H4 (cell line): ENCODE data around the gene CERS6. TPM values are rescaled to one million over a fixed set of nuclear protein-coding genes. Genes with fewer than 3 reads are reported as not detected.

Experiments
- DNase-seq: peaks from one replicate; pipeline ENCODE4 v3.0.0-alpha.2; 2015; ENCODE audit warnings: low spot score
- total RNA-seq: library from RNA; depleted of rRNA; stranded (reverse); fragments of >200 nt; shearing (Covaris generic); gene quantifications from 2 replicates; pipeline ENCODE4 v1.2.3, GENCODE V29; 2014

The CERS6 gene
- total RNA-seq, 1 experiment from 2014 or later = 18.8 TPM

DNA sequence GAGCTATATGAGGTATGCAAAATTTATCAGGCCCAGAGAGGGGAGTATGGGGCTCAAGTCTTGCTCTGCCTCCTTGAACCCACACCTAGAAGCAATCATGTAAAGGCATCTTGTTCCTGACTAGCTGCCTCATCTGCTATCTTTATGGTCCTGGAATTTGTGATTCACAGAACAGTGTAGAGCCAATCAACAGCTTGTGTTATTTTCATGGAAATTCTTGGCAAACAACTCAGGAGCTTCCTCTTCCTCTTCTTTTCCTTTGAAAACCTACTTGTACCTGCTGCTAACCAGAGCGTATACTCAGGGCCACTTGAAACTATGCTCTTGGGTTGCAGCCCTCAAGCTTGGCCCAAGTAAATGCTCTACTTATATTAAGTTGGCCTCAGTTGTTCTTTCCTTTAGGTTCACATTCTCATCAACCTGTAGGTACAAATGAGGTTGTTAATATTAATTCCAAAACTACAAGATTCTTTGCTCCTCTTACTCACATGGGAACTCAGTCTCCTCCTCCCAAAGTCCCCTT, 342.9 kb downstream of the CERS6 start:
- DNase-seq = no peak

DNA sequence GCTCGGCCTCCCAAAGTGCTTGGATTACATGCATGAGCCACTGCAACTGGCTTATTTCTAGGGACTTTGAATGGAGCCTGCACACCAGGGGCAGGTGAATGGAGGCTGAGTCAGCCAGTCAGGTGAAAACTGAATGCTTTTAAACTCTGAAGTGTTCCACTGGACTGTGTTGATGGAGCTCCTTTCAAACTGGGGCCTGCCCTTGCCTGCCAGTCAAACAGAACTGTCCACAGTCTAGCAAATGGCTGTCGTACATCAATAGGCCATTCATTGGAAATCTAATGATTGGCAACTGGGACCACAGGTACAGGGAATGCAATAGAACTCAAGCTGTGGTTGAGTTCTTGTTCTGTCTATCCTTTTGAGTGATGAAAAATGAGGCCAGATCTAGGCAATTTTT, 345.4 kb downstream of the CERS6 start:
- DNase-seq = no peak

DNA sequence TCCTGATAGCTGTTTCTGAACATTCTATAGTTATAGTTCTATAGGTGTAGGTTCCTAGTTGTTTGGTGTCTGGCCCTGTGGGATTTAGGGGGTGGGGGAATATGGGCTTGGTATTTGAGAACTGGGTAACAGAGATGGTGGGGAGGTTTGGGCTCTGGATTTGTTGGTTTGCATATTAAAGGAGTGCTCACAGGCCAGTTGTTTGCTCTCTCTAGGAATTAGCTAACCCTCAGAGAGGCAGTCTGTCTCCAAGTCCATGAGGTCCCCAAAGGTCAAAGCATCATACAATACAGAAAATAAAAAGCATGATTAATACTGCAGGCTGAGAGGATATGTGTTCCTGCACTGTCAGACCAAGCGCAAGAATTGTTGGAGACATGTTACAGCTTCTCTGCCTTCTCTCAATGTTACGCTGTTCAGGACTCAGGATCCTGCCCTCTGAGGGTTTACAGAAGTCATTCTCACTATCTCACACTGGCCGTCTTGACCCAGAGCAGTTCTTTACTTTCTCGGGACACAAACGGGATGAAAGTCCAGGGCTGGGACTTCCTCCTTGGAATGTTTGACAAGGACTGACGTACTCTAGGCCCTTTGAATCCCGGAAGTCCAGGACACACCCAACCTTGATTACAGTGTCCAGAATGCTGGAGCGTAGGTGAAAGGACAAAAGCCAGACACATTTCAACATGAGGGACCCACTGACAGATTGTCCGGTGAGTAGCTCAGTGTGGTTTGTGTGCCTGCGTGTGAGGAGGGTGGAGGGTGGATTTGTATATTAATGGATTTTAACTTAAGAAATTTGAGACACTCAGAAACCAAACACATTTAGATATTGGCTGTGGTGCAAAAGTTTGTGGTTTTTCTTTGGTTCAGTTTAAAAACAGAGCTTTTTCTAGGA, 346.1 kb downstream of the CERS6 start, which contains the start of gene NOSTRIN:
Gene NOSTRIN, plus strand, starts transcription at position 677 of the 898 bp plus-strand sequence. Its CDS starts 10 bp downstream, at position 687.
- peak; percentile 81 for DNase-seq

DNA sequence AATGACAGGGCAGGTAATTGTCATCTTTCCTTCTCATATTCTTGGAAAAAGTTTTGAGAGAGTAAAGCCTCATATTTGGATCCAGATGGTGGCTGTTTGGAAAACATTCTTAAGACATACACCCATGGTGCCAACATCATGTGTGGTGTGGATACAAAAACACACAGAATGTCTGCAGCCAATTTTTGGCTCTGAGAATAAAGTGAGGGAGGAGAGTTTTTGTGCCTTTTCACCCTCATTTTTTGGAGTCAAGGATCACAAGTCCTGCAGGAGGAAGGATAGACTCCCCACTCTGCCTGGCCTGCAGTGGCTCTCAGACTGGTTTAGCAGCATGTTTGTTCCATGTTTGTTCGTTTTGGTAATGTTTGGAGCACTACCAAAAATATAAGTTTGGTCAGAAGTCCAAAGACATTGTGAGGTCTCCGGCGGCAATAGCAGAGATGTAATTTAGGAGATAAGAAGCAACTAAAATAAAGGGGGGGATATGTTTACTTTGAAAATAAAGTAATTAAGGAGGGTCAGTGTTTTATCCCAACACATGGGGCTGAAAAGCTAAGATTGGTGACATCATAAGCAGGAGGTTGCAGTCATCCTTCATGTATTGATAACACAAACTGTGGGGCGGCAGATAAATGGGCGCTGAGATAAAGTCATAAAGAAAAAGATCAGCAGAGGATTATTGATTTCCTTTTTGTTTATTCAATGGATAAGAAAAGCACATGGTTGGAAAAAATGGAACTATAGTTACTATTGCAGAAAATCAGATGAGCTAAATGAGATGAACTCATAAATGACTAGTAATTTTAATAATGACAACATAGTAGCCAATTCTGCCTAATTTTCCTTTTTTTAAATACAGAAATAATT, 347.0 kb downstream of the CERS6 start:
- no peak for DNase-seq

DNA sequence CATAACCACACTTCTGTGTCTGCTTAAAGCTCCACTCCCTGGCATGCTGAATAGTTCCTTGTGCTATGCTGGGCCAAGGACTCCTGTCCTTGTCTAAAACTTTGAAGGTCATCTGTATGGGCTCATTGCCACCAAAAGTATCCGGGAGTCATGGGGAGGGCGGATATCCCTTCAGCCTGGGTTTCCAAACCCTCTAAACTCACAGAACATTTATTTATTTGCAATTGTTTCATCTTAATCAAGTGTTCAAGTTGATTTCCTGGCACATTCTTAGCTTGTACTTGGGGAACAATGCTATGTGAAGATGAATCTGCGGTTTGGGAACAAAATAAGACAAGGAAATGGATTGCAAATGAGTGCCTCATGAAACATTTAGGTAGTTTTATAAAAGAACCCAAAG, 348.1 kb downstream of the CERS6 start:
- no peak for DNase-seq

DNA sequence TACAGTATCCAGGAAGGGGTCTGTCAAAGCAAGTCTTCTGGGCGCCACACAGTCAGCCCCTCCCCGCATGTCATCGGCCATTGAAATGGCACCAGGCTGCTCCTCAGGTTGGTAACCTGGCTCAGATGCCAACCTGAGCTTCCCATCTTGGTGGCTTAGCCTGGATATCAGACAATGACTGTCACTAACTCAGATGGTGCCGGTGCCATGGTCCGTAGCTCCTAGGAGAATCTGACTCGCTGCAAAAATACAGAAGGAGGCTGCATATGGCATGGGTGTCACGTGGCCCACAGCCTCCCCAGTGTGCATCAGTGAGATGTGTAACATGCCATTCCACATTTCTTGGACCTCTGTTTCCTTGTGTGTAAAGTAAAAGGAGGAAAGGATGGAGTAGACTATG, 349.5 kb downstream of the CERS6 start:
- DNase-seq = no peak

DNA sequence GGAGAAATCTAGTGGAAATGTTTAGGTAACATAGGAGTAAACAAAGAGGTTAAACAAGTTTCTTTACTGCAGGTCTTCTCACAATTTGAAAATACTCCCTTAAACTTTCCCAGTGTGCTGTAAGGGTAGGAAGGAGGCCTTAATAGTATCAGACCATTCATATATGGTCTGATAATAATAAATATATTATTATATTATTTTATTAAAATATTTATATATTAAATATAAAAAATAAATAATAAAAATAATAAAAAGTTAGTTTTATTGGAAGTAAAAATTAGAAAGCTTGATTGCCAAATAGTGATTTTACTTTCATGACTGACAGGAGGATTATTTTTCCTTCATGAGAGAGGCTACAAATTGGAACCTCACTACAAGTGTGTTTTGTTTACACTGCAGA, 353.5 kb downstream of the CERS6 start:
- DNase-seq = no peak

DNA sequence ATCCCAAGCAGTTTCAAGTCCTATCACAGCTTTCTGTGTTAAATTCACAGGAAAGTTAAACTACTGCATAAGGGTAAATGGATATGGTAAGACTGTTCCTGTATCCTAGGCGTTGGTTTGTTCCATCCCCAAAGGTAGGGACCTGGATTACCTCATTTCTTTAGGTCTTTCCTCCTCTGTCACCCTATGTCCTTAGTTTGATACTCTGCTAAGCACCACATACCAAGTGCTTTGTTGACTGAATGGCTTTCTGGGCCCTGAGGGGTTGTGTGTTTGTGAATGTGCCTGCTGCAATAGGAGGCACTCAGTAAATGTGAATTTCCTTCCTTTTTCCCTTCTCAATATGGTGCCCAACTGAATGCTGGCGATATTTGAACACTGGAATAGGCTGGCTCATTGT, 354.2 kb downstream of the CERS6 start:
- DNase-seq = no peak

DNA sequence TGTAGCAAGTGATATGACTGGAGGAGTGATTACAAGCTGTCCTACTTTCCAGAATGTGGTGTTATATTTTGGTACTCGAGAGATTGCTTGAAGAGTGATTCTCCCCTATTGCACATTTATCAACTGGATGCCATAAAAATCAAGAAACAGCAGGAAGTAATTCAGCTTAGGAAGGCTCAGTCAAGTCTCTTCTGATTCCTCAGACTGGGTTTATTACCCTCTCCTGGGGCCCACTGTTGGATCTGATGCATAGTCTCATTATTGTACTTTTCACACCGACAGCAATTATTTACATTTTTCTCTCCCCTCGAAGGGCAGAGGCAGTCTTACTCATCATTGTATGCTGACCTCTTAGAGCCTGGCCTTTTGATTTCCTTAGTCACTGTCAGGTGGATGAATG, 355.6 kb downstream of the CERS6 start:
- DNase-seq = no peak

DNA sequence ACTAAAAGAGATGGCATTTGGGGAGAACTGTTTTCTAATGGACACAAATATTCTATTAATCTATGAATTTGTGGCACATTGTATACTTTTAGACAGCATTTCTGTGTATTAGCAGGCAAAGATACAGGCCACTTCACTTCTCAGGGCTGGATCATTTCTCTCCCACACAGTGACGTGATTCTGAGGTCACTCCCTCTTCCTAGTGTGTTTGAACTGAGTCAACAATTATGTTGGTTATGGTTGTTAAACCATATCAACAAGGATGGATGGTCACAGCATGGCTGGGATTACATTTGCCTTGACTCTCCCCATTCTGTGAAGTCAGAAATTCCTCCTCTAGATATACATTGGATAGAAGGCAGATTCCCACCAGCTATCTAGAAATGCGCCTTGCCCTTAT, 358.0 kb downstream of the CERS6 start:
- DNase-seq = no peak

DNA sequence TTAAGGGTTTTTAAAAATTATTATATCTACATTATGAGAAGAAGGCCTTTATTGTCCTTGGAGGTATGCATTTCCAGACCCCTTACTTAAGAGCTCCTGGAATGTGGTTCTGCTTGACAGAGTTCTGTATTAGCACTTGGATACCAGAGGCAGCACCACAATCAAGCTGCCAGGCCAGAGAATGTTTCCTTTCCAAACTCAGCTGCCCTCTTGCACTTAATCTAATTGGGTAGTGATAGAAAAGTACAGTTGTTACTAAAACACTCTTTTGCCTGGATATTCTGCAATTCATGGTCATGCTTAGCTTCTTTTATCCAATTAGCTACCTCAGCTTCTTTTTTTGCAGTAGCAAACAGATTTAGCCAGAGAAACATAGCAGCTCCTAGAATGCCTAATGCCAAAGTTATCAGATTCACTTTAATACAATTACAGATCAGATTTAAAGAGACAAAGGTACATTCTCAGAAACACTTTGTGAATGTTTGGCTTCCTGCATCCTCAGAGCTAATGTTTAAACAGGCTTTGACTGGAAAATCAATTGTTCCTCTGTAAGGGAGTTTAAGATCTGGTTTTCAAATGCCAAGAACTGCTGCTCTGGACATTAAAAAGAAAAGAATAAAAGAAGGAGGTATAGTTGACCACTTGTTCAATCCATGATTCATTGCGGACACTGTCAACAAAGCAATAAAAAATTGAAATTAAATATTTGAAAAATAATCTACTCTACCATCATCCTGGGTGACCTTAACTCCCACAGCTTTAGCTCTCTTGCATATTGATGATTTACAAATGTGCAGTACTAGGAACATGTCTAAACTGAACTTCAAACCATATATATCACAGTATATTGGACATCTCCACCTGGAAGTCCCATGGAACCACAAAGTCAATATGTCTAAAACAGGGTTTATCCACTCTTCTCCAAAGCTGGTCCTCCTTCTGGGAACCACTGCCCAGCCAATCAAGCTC, 359.2 kb downstream of the CERS6 start:
- DNase-seq = no peak

DNA sequence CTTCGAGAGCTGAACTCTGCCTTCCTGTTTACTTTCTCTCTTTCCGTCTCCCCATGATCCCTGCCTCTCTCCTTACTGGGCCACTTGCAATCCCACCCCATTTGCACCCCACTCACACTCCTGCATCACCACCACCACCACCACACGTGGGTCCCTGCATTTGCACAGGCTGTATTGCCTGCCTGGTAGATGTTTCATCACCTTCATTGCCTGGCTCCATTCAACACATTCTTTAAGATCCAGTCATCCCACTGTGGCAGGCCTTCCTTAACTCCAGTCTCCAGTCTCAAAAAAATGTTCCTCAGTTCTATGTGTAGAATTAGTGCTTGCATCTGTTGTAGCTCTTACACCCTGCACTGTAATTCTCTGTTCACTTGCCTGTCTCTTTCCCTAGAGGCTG, 360.3 kb downstream of the CERS6 start:
- peak; percentile 35 for DNase-seq

DNA sequence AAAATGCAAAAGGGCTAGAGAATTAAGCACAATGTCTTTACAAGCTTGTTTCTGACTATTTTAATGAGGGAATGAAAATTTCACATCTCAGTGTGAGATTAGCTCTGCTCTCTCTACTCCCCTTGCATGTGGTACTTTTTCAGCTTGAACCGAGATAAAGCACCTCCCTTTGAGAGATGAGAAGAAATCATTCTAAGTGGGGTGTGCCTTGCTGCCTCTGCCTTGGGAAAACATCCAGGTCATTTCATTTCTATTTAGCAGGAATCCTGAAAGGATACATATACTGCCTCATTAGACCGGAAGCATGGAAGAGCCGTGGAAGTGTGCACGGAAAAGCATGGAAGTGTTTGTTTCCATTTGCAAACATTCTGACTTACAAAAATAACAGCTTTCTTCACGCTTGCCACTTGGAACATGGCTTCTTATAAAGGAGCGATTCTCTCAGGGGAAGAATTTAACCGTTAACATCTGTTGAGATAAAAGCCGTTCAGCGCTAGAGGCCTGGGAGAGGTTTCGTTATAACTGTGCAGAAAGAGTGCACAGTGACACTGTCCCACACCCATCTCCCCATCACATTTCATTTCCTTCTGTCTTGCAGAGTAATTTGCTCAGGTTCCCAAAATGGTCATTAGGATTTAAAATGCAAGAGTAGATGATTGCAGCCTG, 363.1 kb downstream of the CERS6 start:
- no peak for DNase-seq

DNA sequence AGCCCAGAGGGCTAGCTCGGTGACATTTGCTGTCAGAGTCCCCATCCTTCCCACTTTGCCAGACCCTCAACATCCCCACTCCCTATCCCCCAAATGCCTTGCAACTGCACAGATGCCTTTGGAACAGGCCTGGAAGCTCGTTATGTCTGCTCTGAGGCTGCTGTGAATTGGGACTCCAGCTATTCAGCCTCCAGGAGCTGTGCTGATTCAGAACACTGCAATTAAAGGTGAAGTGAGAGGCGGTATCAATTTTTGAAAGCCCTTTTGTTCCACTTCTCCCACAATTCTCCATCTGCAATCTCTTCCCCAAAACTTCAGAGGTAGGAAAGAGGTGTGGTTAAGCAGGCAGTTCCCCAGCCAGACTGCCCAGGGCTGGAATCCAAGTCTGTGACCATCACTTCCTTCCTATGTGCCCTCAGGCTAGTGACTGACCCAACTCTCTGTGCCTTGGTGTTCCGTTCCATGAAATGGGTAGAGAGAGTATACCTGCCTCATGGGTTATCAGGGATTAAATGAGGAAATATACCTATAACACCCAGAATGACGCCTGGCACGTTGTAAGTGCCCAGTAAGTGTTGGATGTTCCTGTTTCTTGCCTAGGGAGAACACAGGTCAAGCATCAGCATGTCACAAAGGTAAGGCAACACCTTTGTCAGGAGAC, 363.9 kb downstream of the CERS6 start:
- no peak for DNase-seq

DNA sequence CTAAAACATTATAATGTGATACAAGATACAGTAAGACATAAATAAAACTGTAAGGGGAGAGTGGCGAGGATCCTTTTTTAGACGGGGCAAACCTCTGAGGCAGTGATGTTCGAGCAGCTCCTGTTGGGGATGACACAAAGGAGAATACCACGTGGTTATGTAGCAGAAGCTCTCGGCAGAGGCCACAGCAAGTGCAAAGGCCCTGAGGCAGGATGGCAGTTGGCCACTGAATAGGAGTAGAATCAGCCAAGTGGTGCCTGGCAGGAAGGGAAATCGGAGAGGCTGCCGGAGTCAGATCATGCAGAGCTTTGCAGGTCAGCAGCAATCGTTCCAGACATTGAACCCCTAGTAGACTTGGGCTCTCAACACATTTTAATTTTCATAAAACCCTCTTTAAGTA, 365.5 kb downstream of the CERS6 start:
- DNase-seq = no peak

DNA sequence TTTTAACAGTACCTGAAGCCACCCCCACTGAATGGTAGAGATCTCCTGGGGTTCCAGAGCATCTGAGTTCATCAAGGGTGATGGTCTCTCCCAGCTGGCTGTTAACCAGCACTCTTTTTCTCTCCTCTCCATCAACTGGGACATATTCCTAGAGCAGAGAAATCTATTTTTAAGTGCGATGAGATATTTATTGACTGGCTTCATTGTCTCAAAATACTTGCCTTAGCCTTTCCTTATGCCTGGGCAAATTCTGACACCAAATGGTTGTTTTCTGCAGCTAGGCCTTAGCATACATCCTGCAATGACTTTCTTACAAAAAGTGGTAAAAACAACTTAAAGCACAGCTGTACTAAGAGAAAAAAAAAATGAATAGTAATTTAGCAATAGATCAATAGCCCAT, 365.9 kb downstream of the CERS6 start:
- no peak for DNase-seq
